HepG2 (cell line): Measurements from ENCODE around the gene MADCAM1.

ENCODE experiments used
- JUNB ChIP-seq: sonication (generic); formaldehyde crosslinking; IDR thresholded peaks from 2 replicates; pipeline ENCODE4 v1.8.0; 2022; ENCODE audit warnings: missing genetic modification reagents, mild to moderate bottlenecking, borderline replicate concordance
- KDM5A ChIP-seq: fragments of 200-600 bp; sonication (generic); IDR thresholded peaks from 2 replicates; pipeline ENCODE4 v1.7.0; 2018; ENCODE audit warnings: antibody characterized with exemption, mild to moderate bottlenecking, low read length, borderline replicate concordance
- POLR2A ChIP-seq, 2 experiments: IDR thresholded peaks; 2 replicates each; pipeline ENCODE4 v1.6.1; 2011; ENCODE audit warnings: low read depth in 2 of 2, low read length in 2 of 2, mild to moderate bottlenecking in 1 of 2, moderate library complexity in 1 of 2; ENCODE audit not compliant: insufficient read depth in 1 of 2
- POLR2AphosphoS5 ChIP-seq: IDR thresholded peaks from 2 replicates; pipeline ENCODE4 v1.6.1; 2012; ENCODE audit warnings: low read depth, low read length
- PRPF4 ChIP-seq: fragments of 200-400 bp; formaldehyde crosslinking; IDR thresholded peaks from 2 replicates; pipeline ENCODE4 v1.6.1; 2016; ENCODE audit warnings: low read length, low read depth; ENCODE audit not compliant: poor library complexity, severe bottlenecking
- RBM39 ChIP-seq: fragments of 200-400 bp; formaldehyde crosslinking; IDR thresholded peaks from one replicate; pipeline ENCODE4 v1.6.1; 2018; ENCODE audit warnings: antibody characterized with exemption, mild to moderate bottlenecking, low read depth, low read length; ENCODE audit not compliant: poor library complexity, severe bottlenecking
- ZNF10 ChIP-seq: sonication (generic); formaldehyde crosslinking; IDR thresholded peaks from 2 replicates; pipeline ENCODE4 v1.4.0; 2020; ENCODE audit warnings: mild to moderate bottlenecking, low read depth, missing genetic modification reagents, borderline replicate concordance
- ZNF274 ChIP-seq: sonication (generic); formaldehyde crosslinking; IDR thresholded peaks from 2 replicates; pipeline ENCODE4 v1.5.1; 2020; ENCODE audit warnings: mild to moderate bottlenecking, missing genetic modification reagents
- ZNF430 ChIP-seq: sonication (generic); formaldehyde crosslinking; IDR thresholded peaks from 2 replicates; pipeline ENCODE4 v1.9.0; 2021; ENCODE audit warnings: mild to moderate bottlenecking, missing genetic modification reagents
- TF ChIP-seq, protein P1 (sequence below): sonication (generic); formaldehyde crosslinking; IDR thresholded peaks from 2 replicates; pipeline ENCODE4 v1.5.1; 2020; ENCODE audit warnings: missing genetic modification reagents, mild to moderate bottlenecking, borderline replicate concordance
- TF ChIP-seq, protein P2 (sequence below): sonication (generic); formaldehyde crosslinking; IDR thresholded peaks from 2 replicates; pipeline ENCODE4 v1.8.1; 2023; ENCODE audit warnings: missing genetic modification reagents, mild to moderate bottlenecking, borderline replicate concordance
- TF ChIP-seq, protein P3 (sequence below): sonication (generic); formaldehyde crosslinking; IDR thresholded peaks from 2 replicates; pipeline ENCODE4 v1.8.0; 2022; ENCODE audit warnings: mild to moderate bottlenecking, missing genetic modification reagents; ENCODE audit not compliant: insufficient replicate concordance
- TF ChIP-seq, protein P4 (sequence below): sonication (generic); formaldehyde crosslinking; IDR thresholded peaks from 2 replicates; pipeline ENCODE4 v1.5.0; 2020; ENCODE audit warnings: mild to moderate bottlenecking, missing genetic modification reagents
- TF ChIP-seq, protein P5 (sequence below): IDR thresholded peaks from 2 replicates; pipeline ENCODE4 v1.6.1; 2016; ENCODE audit warnings: low read depth, borderline replicate concordance

DNA sequence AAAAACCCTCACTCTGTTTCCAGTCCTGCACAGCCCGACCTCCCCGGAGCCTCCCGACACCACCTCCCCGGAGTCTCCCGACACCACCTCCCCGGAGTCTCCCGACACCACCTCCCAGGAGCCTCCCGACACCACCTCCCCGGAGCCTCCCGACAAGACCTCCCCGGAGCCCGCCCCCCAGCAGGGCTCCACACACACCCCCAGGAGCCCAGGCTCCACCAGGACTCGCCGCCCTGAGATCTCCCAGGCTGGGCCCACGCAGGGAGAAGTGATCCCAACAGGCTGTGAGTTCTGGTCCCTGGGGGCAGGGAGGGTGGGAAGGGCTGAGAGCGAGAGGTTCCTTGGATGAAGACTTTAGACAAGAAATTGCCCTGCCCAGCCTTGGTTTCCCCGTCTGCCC, 5.4 kb downstream of the MADCAM1 start:
- TF ChIP-seq, protein P1, sequence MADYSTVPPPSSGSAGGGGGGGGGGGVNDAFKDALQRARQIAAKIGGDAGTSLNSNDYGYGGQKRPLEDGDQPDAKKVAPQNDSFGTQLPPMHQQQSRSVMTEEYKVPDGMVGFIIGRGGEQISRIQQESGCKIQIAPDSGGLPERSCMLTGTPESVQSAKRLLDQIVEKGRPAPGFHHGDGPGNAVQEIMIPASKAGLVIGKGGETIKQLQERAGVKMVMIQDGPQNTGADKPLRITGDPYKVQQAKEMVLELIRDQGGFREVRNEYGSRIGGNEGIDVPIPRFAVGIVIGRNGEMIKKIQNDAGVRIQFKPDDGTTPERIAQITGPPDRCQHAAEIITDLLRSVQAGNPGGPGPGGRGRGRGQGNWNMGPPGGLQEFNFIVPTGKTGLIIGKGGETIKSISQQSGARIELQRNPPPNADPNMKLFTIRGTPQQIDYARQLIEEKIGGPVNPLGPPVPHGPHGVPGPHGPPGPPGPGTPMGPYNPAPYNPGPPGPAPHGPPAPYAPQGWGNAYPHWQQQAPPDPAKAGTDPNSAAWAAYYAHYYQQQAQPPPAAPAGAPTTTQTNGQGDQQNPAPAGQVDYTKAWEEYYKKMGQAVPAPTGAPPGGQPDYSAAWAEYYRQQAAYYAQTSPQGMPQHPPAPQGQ (CRISPR knock-in tag) = no peak
- TF ChIP-seq POLR2A (IDR thresholded peaks at IDR 0.05; ENCODE audit: insufficient read depth in 1 of 2, low read depth in 2 of 2, low read length in 2 of 2) = no peak
- TF ChIP-seq, protein P2, sequence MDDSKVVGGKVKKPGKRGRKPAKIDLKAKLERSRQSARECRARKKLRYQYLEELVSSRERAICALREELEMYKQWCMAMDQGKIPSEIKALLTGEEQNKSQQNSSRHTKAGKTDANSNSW (CRISPR knock-in tag) = no peak
- TF ChIP-seq ZNF274 (CRISPR knock-in tag) = no peak
- TF ChIP-seq, protein P3, sequence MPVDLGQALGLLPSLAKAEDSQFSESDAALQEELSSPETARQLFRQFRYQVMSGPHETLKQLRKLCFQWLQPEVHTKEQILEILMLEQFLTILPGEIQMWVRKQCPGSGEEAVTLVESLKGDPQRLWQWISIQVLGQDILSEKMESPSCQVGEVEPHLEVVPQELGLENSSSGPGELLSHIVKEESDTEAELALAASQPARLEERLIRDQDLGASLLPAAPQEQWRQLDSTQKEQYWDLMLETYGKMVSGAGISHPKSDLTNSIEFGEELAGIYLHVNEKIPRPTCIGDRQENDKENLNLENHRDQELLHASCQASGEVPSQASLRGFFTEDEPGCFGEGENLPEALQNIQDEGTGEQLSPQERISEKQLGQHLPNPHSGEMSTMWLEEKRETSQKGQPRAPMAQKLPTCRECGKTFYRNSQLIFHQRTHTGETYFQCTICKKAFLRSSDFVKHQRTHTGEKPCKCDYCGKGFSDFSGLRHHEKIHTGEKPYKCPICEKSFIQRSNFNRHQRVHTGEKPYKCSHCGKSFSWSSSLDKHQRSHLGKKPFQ (CRISPR knock-in tag) = no peak
- TF ChIP-seq PRPF4 = no peak
- TF ChIP-seq ZNF430 (CRISPR knock-in tag) = no peak
- no peak for TF ChIP-seq ZNF10 (CRISPR knock-in tag)
- TF ChIP-seq POLR2AphosphoS5 = no peak
- TF ChIP-seq, protein P4, sequence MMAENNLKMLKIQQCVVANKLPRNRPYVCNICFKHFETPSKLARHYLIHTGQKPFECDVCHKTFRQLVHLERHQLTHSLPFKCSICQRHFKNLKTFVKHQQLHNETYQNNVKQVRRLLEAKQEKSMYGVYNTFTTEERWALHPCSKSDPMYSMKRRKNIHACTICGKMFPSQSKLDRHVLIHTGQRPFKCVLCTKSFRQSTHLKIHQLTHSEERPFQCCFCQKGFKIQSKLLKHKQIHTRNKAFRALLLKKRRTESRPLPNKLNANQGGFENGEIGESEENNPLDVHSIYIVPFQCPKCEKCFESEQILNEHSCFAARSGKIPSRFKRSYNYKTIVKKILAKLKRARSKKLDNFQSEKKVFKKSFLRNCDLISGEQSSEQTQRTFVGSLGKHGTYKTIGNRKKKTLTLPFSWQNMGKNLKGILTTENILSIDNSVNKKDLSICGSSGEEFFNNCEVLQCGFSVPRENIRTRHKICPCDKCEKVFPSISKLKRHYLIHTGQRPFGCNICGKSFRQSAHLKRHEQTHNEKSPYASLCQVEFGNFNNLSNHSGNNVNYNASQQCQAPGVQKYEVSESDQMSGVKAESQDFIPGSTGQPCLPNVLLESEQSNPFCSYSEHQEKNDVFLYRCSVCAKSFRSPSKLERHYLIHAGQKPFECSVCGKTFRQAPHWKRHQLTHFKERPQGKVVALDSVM (CRISPR knock-in tag) = no peak
- TF ChIP-seq RBM39 = no peak
- no peak for TF ChIP-seq KDM5A
- TF ChIP-seq, protein P5, sequence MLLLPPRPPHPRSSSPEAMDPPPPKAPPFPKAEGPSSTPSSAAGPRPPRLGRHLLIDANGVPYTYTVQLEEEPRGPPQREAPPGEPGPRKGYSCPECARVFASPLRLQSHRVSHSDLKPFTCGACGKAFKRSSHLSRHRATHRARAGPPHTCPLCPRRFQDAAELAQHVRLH (CRISPR knock-in tag) = no peak
- TF ChIP-seq JUNB (CRISPR knock-in tag) = no peak
